HL-60 (cell line): Measurements from ENCODE around the gene SLC39A10.
A peak's percentile ranks its signal among the peaks of the same experiment; 100 is the strongest.

Experiments
- DNase-seq, 2 experiments: peaks; one replicate each; pipeline ENCODE4 v3.0.0-alpha.2; 2010 to 2020; ENCODE audit warnings: low read depth in 1 of 2, low spot score in 1 of 2
- H3K27ac ChIP-seq: fragments of 250-450 bp; sonication (Bioruptor Pico); replicated peaks from 2 replicates; pipeline ENCODE4 v1.5.1; 2020; ENCODE audit warnings: mild to moderate bottlenecking, moderate library complexity
- H3K27me3 ChIP-seq: fragments of 250-450 bp; sonication (Bioruptor Pico); 2 replicates; pipeline ENCODE4 v1.5.1; 2021; ENCODE audit warnings: mild to moderate bottlenecking, moderate library complexity; ENCODE audit not compliant: insufficient read depth, poor library complexity, severe bottlenecking
- H3K4me3 ChIP-seq: replicated peaks from 2 replicates; pipeline ENCODE4 v1.5.1; 2011; ENCODE audit warnings: mild to moderate bottlenecking, control low read depth, low read length; ENCODE audit not compliant: insufficient read depth
- CTCF ChIP-seq: IDR thresholded peaks from one replicate; pipeline ENCODE4 v1.5.1; 2011; ENCODE audit warnings: low read length, control low read depth, inconsistent platforms; ENCODE audit not compliant: insufficient read depth
- GABPA ChIP-seq: IDR thresholded peaks from 2 replicates; pipeline ENCODE4 v1.6.1; 2012; ENCODE audit warnings: low read depth
- POLR2AphosphoS5 ChIP-seq: IDR thresholded peaks from 2 replicates; pipeline ENCODE4 v1.6.1; 2012; ENCODE audit warnings: low read depth
- REST ChIP-seq: IDR thresholded peaks from 2 replicates; pipeline ENCODE4 v1.6.1; 2012; ENCODE audit warnings: low read depth; ENCODE audit not compliant: insufficient replicate concordance
- SPI1 ChIP-seq: IDR thresholded peaks from 2 replicates; pipeline ENCODE4 v1.6.1; 2012; ENCODE audit warnings: low read depth, mild to moderate bottlenecking, borderline replicate concordance
- long read RNA-seq: library from polyadenylated mRNA; unstranded; transcript quantifications from one replicate; pipeline ENCODE4 v2.0.0, GENCODE V29; 2020

SLC39A10 gene
- long read RNA-seq, full-length matches to known transcripts = 14 of 57 reads
- long read RNA-seq, partial matches to known transcripts = 31 of 57 reads
- long read RNA-seq, other reads (novel, unspliced or antisense) = 12 of 57 reads

GRCh38 chr2:195656859-195657633 is at the start of gene SLC39A10:
TSS of gene SLC39A10 (plus strand) at chr2:195657226. CDS start at chr2:195680043, 22,817 bp downstream.
- DNase-seq = peak; percentile 96 to 97
- Histone ChIP-seq H3K27ac (peak within 1 kb of the TSS; percentile 97), H3K4me3 (peak within 1 kb of the TSS; percentile 50), H3K27me3 (no peaks in the 10 kb centered on the region)
- TF ChIP-seq REST (peak; percentile 73), CTCF (no peak), POLR2AphosphoS5 (peak; percentile 95)

- DNase-seq = no peak
- H3K27me3 ChIP-seq = no peaks in the 10 kb centered on the region
- H3K4me3 ChIP-seq = no peak overlapping the region
- no peak for TF ChIP-seq SPI1
- no peak for TF ChIP-seq REST
- TF ChIP-seq GABPA = no peak
- TF ChIP-seq CTCF = no peak
- TF ChIP-seq POLR2AphosphoS5 = no peak
- H3K27ac ChIP-seq = no peak overlapping the region
These were observed 48.1 kb upstream of the SLC39A10 start for GRCh38 chr2:195608768-195609454.

GRCh38 chr2:195610717-195611116 is 46.3 kb upstream of the SLC39A10 start:
- Histone ChIP-seq H3K27me3 (no peaks in the 10 kb centered on the region), H3K27ac (no peak overlapping the region), H3K4me3 (no peak overlapping the region)
- TF ChIP-seq GABPA (no peak), REST (no peak), POLR2AphosphoS5 (no peak), CTCF (no peak), SPI1 (no peak)
- no peak for DNase-seq
